Transverse colon (tissue), 4 donors: ENCODE data around the gene MYH11.

Experiments used
- CTCF ChIP-seq, 5 experiments: fragments of 200-600 bp in 3 of 5; fragments of 450-650 bp in 2 of 5; sonication (generic) in 3 of 5; IDR thresholded peaks; 1 replicate in 2 of 5; 2 replicates in 3 of 5; pipeline ENCODE4 v1.5.1; 2016 to 2017; ENCODE audit warnings: antibody characterized with exemption in 5 of 5, inconsistent platforms in 3 of 5, mild to moderate bottlenecking in 2 of 5, moderate library complexity in 1 of 5
- EP300 ChIP-seq: sonication (generic); formaldehyde crosslinking; IDR thresholded peaks from one replicate; pipeline ENCODE4 v1.6.1; 2017; ENCODE audit warnings: antibody characterized with exemption, low read depth
- POLR2A ChIP-seq: fragments of 450-650 bp; IDR thresholded peaks from one replicate; pipeline ENCODE4 v1.6.1; 2016; ENCODE audit warnings: antibody characterized with exemption, mild to moderate bottlenecking, moderate library complexity
- POLR2AphosphoS5 ChIP-seq, 3 donors: sonication (generic); formaldehyde crosslinking; IDR thresholded peaks; one replicate each; pipeline ENCODE4 v1.6.1; 2016; ENCODE audit warnings: antibody characterized with exemption in 3 of 3

- TF ChIP-seq EP300 (no peak), CTCF (IDR thresholded peaks at IDR 0.05) (no peak), POLR2AphosphoS5 (IDR thresholded peaks at IDR 0.05) (no peak), POLR2A (no peak)
Measured at GRCh38 chr16:15870011-15870410, 13.2 kb upstream of the MYH11 start.
